ENCODE data around the gene COG1.

COG1 gene

GRCh38 chr17:73196500-73196899 is 3.6 kb downstream of the COG1 start:
- H3K27ac ChIP-seq: peak overlapping the region; percentile 66
- TF ChIP-seq CTCF (IDR thresholded peaks at IDR 0.05) (peak; percentile 90), ZFX (IDR thresholded peaks at IDR 0.05; ENCODE audit: borderline replicate concordance) (no peak)

GRCh38 chr17:73197161-73197560 is 4.3 kb downstream of the COG1 start:
- TF ChIP-seq ZFX (IDR thresholded peaks at IDR 0.05; ENCODE audit: borderline replicate concordance) (no peak), CTCF (IDR thresholded peaks at IDR 0.05) (no peak)
- peak overlapping the region; percentile 66 for H3K27ac ChIP-seq

- H3K27ac ChIP-seq: no peak overlapping the region
Observed at GRCh38 chr17:73198201-73198929, 5.5 kb downstream of the COG1 start.

GRCh38 chr17:73198930-73199260 is 6.0 kb downstream of the COG1 start:
- no peak for TF ChIP-seq CTCF (IDR thresholded peaks at IDR 0.05)
- H3K27ac ChIP-seq: no peak overlapping the region

More at GRCh38 chr17:73198201-73198929, 5.5 kb downstream of the COG1 start:
- no peak for TF ChIP-seq ZFX (IDR thresholded peaks at IDR 0.05; ENCODE audit: borderline replicate concordance)
- no peak for TF ChIP-seq CTCF (IDR thresholded peaks at IDR 0.05)

GRCh38 chr17:73199751-73200317 is 7.0 kb downstream of the COG1 start:
- TF ChIP-seq ZFX (IDR thresholded peaks at IDR 0.05; ENCODE audit: borderline replicate concordance): no peak
- no peak for TF ChIP-seq CTCF (IDR thresholded peaks at IDR 0.05)
- no peak overlapping the region for H3K27ac ChIP-seq

- TF ChIP-seq ZFX (IDR thresholded peaks at IDR 0.05; ENCODE audit: borderline replicate concordance) (no peak), CTCF (IDR thresholded peaks at IDR 0.05) (no peak)
- no peak overlapping the region for H3K27ac ChIP-seq
Observed at GRCh38 chr17:73200476-73200875, 7.6 kb downstream of the COG1 start.

- TF ChIP-seq ZFX (IDR thresholded peaks at IDR 0.05; ENCODE audit: borderline replicate concordance) (no peak), CTCF (IDR thresholded peaks at IDR 0.05) (no peak)
- H3K27ac ChIP-seq: no peak overlapping the region
Observed at GRCh38 chr17:73201215-73202069, 8.6 kb downstream of the COG1 start.

Measured in 22Rv1 (cell line).